Measurements from ENCODE around the gene SLC39A6. TPM values are rescaled to one million over a fixed set of nuclear protein-coding genes. Genes with fewer than 3 reads are reported as not detected.
A peak's percentile ranks its signal among the peaks of the same experiment; 100 is the strongest.

The SLC39A6 gene
- polyA plus RNA-seq, 4 donors = 0.89 to 12.0 (median 5.6) TPM

GRCh38 chr18:36167692-36168218 is 38.6 kb upstream of the SLC39A6 start:
- Histone ChIP-seq H3K27me3 (ENCODE audit: control insufficient read depth in 3 of 3, insufficient read depth in 3 of 3, low read length in 3 of 3) (no peaks in the 10 kb centered on the region), H3K36me3 (ENCODE audit: control insufficient read depth in 3 of 3, insufficient read depth in 2 of 3, low read depth in 1 of 3, low read length in 3 of 3) (peaks cover 16 to 53% (median 18%) of the 10 kb centered on the region in 3 donors), H3K9me3 (ENCODE audit: control insufficient read depth in 2 of 2, insufficient read depth in 1 of 2, low read depth in 1 of 2, low read length in 1 of 2) (no peaks in the 10 kb centered on the region), H3K4me3 (ENCODE audit: low read depth in 1 of 3, low read length in 3 of 3) (no peak overlapping the region), H3K4me1 (ENCODE audit: control insufficient read depth in 3 of 3, insufficient read depth in 2 of 3, low read depth in 1 of 3, low read length in 2 of 3) (no peaks in the 10 kb centered on the region), H3K27ac (ENCODE audit: low read depth in 1 of 3, low read length in 2 of 3) (no peak overlapping the region)
- 94 to 98% (median 97%) methylated on average over 3 of the region's 3 CpGs for WGBS, 3 donors
- FAIRE-seq (no peak), DNase-seq (no peak)

DNA sequence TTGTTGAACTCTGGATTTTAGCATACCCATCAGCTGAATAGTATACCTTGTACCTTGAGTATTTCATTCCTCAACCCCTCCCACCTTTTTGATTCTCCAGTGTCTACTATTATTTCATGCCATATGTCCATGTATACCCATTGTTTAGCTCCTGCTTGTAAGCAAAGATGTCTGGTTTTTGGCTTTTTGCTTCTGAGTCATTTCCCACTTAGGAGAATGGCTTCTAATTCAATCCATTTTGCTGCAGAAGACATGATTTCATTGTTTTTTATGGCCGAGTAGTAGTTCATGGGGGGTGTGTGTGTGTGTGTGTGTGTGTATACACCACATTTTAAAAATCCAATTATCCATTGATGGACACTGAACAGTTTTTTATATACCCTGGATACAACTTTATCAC is 33.8 kb upstream of the SLC39A6 start:
- no peaks in the 10 kb centered on the region for H3K4me1 ChIP-seq (ENCODE audit: control insufficient read depth in 3 of 3, insufficient read depth in 2 of 3, low read depth in 1 of 3, low read length in 2 of 3)
- 89 to 100% (median 95%) methylated on average over 1 of the region's 1 CpG for WGBS, 3 donors
- no peak overlapping the region for H3K4me3 ChIP-seq (ENCODE audit: low read depth in 1 of 3, low read length in 3 of 3)
- H3K27me3 ChIP-seq (ENCODE audit: control insufficient read depth in 3 of 3, insufficient read depth in 3 of 3, low read length in 3 of 3) = no peaks in the 10 kb centered on the region
- no peak overlapping the region for H3K27ac ChIP-seq (ENCODE audit: low read depth in 1 of 3, low read length in 2 of 3)
- DNase-seq = no peak
- H3K9me3 ChIP-seq (ENCODE audit: control insufficient read depth in 2 of 2, insufficient read depth in 1 of 2, low read depth in 1 of 2, low read length in 1 of 2) = no peaks in the 10 kb centered on the region
- peaks cover 11 to 26% (median 12%) of the 10 kb centered on the region in 3 donors for H3K36me3 ChIP-seq (ENCODE audit: control insufficient read depth in 3 of 3, insufficient read depth in 2 of 3, low read depth in 1 of 3, low read length in 3 of 3)
- no peak for FAIRE-seq

- Histone ChIP-seq H3K27ac (ENCODE audit: low read depth in 1 of 3, low read length in 2 of 3) (no peak overlapping the region), H3K36me3 (ENCODE audit: control insufficient read depth in 3 of 3, insufficient read depth in 2 of 3, low read depth in 1 of 3, low read length in 3 of 3) (peaks cover 9 to 16% (median 15%) of the 10 kb centered on the region in 3 donors), H3K4me1 (ENCODE audit: control insufficient read depth in 3 of 3, insufficient read depth in 2 of 3, low read depth in 1 of 3, low read length in 2 of 3) (peaks cover 0 to 3% (median 0%) of the 10 kb centered on the region in 3 donors), H3K9me3 (ENCODE audit: control insufficient read depth in 2 of 2, insufficient read depth in 1 of 2, low read depth in 1 of 2, low read length in 1 of 2) (no peaks in the 10 kb centered on the region), H3K27me3 (ENCODE audit: control insufficient read depth in 3 of 3, insufficient read depth in 3 of 3, low read length in 3 of 3) (no peaks in the 10 kb centered on the region), H3K4me3 (ENCODE audit: low read depth in 1 of 3, low read length in 3 of 3) (no peak overlapping the region)
- no peak for FAIRE-seq
- no peak for DNase-seq
- 83 to 87% (median 84%) methylated on average over 4 of the region's 4 CpGs for WGBS, 3 donors
Observed at GRCh38 chr18:36160959-36161371, 31.8 kb upstream of the SLC39A6 start.

GRCh38 chr18:36158266-36158867 is 29.2 kb upstream of the SLC39A6 start:
- Histone ChIP-seq H3K27ac (ENCODE audit: low read depth in 1 of 3, low read length in 2 of 3) (no peak overlapping the region), H3K9me3 (ENCODE audit: control insufficient read depth in 2 of 2, insufficient read depth in 1 of 2, low read depth in 1 of 2, low read length in 1 of 2) (no peaks in the 10 kb centered on the region), H3K4me1 (ENCODE audit: control insufficient read depth in 3 of 3, insufficient read depth in 2 of 3, low read depth in 1 of 3, low read length in 2 of 3) (peaks cover 0 to 3% (median 0%) of the 10 kb centered on the region in 3 donors), H3K4me3 (ENCODE audit: low read depth in 1 of 3, low read length in 3 of 3) (no peak overlapping the region), H3K36me3 (ENCODE audit: control insufficient read depth in 3 of 3, insufficient read depth in 2 of 3, low read depth in 1 of 3, low read length in 3 of 3) (peaks cover 4 to 16% (median 13%) of the 10 kb centered on the region in 3 donors), H3K27me3 (ENCODE audit: control insufficient read depth in 3 of 3, insufficient read depth in 3 of 3, low read length in 3 of 3) (no peaks in the 10 kb centered on the region)
- no peak for FAIRE-seq
- WGBS, 3 donors = 83 to 92% (median 89%) methylated on average over 5 of the region's 5 CpGs
- no peak for DNase-seq

GRCh38 chr18:36157441-36157840 is 28.3 kb upstream of the SLC39A6 start:
- Histone ChIP-seq H3K36me3 (ENCODE audit: control insufficient read depth in 3 of 3, insufficient read depth in 2 of 3, low read depth in 1 of 3, low read length in 3 of 3) (peaks cover 5 to 19% (median 12%) of the 10 kb centered on the region in 3 donors), H3K4me1 (ENCODE audit: control insufficient read depth in 3 of 3, insufficient read depth in 2 of 3, low read depth in 1 of 3, low read length in 2 of 3) (peaks cover 0 to 10% (median 0%) of the 10 kb centered on the region in 3 donors), H3K27me3 (ENCODE audit: control insufficient read depth in 3 of 3, insufficient read depth in 3 of 3, low read length in 3 of 3) (no peaks in the 10 kb centered on the region), H3K27ac (ENCODE audit: low read depth in 1 of 3, low read length in 2 of 3) (no peak overlapping the region), H3K4me3 (ENCODE audit: low read depth in 1 of 3, low read length in 3 of 3) (no peak overlapping the region), H3K9me3 (ENCODE audit: control insufficient read depth in 2 of 2, insufficient read depth in 1 of 2, low read depth in 1 of 2, low read length in 1 of 2) (no peaks in the 10 kb centered on the region)
- FAIRE-seq (no peak), DNase-seq (no peak)

DNA sequence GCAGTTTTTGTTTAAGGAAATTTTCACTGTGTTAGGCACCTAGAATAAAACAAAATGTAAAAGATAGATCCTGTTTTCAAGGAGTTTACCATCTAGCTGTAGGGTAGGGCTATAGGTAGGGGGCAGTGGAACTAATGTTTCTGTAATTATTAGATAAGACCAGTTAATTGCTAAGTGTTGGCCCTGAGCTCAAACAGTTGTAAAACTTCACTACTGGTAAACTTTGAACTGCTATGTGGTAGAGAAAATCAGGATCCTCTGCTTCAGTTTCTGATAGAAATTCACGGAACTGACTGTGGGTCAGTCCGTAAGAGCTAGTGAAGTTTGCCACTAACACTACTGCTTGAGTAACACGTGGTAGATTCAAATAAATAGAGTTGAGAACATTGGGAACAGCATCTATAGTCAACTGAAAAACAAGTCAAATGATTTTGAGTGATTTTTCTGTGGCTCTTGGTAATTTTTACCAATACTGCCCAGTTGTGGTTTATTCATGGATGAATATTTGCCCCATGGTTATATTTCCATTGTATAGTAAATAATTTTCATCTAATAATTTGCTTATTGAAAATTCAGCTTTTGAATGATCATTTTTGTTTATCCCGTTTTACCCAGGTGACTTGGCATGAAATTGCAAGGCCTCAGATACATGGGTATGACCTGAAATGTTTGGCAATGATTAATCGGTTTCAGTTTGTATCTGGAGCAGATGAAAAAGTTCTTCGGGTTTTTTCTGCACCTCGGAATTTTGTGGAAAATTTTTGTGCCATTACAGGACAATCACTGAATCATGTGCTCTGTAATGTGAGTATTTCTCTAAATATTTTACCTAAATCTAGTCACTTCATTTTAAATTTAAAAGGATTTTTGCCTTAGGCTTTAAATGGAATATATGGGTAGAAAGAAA is 27.0 kb upstream of the SLC39A6 start:
- no peaks in the 10 kb centered on the region for H3K9me3 ChIP-seq (ENCODE audit: control insufficient read depth in 2 of 2, insufficient read depth in 1 of 2, low read depth in 1 of 2, low read length in 1 of 2)
- H3K27ac ChIP-seq (ENCODE audit: low read depth in 1 of 3, low read length in 2 of 3) = peak overlapping the region in 1 of 3 donors; percentile 70
- FAIRE-seq (no peak), DNase-seq (peak; percentile 61 to 84)
- peaks cover 4 to 26% (median 10%) of the 10 kb centered on the region in 3 donors for H3K36me3 ChIP-seq (ENCODE audit: control insufficient read depth in 3 of 3, insufficient read depth in 2 of 3, low read depth in 1 of 3, low read length in 3 of 3)
- no peak overlapping the region for H3K4me3 ChIP-seq (ENCODE audit: low read depth in 1 of 3, low read length in 3 of 3)
- WGBS, 3 donors = 27 to 70% (median 52%) methylated on average over 7 of the region's 7 CpGs
- no peaks in the 10 kb centered on the region for H3K27me3 ChIP-seq (ENCODE audit: control insufficient read depth in 3 of 3, insufficient read depth in 3 of 3, low read length in 3 of 3)
- peaks cover 0 to 13% (median 0%) of the 10 kb centered on the region in 3 donors for H3K4me1 ChIP-seq (ENCODE audit: control insufficient read depth in 3 of 3, insufficient read depth in 2 of 3, low read depth in 1 of 3, low read length in 2 of 3)

DNA sequence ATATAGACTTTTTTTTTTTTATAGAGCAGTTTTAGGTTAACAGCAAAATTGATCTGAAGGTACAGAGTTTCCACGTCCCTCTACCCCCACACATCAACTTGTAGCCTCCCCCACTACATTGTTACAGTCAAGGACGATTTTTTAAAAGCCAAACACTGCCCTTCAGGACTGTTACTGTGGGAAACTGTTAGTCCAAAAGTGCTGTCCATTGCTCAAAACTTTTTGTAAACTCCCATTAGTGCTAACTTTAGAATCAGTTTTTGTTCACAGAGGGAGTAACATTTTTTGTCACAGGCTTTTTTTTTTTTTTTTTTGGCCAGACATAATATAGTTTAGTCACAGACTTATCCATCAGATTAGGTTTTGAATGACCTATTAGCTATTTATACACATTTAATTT is 24.6 kb upstream of the SLC39A6 start:
- peaks cover 0 to 13% (median 0%) of the 10 kb centered on the region in 3 donors for H3K4me1 ChIP-seq (ENCODE audit: control insufficient read depth in 3 of 3, insufficient read depth in 2 of 3, low read depth in 1 of 3, low read length in 2 of 3)
- WGBS, 3 donors = 20 to 64% (median 52%) methylated on average over 2 of the region's 2 CpGs
- no peak for DNase-seq
- H3K27ac ChIP-seq (ENCODE audit: low read depth in 1 of 3, low read length in 2 of 3) = peak overlapping the region in 1 of 3 donors; percentile 57
- no peak overlapping the region for H3K4me3 ChIP-seq (ENCODE audit: low read depth in 1 of 3, low read length in 3 of 3)
- no peak for FAIRE-seq
- peaks cover 4 to 25% (median 8%) of the 10 kb centered on the region in 3 donors for H3K36me3 ChIP-seq (ENCODE audit: control insufficient read depth in 3 of 3, insufficient read depth in 2 of 3, low read depth in 1 of 3, low read length in 3 of 3)
- no peaks in the 10 kb centered on the region for H3K9me3 ChIP-seq (ENCODE audit: control insufficient read depth in 2 of 2, insufficient read depth in 1 of 2, low read depth in 1 of 2, low read length in 1 of 2)
- no peaks in the 10 kb centered on the region for H3K27me3 ChIP-seq (ENCODE audit: control insufficient read depth in 3 of 3, insufficient read depth in 3 of 3, low read length in 3 of 3)

DNA sequence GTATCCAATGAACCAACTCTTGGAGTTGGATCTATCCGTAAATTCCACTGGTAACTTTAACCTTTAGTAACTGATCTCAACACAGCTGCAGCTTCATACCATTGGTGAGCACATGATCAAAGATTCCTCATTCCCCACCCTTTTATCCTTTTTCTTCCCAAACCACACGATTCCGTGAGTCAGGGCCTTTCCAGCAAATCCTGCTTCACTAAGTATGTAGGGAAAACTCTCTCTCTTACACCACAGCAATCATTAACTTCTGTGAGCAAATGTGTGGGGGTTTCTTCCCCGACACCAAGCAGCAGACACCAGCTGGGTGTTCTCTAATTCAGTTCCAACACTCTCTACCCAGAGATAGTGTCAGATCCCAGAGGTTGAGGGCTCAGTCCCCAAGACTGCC is 24.1 kb upstream of the SLC39A6 start:
- Histone ChIP-seq H3K9me3 (ENCODE audit: control insufficient read depth in 2 of 2, insufficient read depth in 1 of 2, low read depth in 1 of 2, low read length in 1 of 2) (no peaks in the 10 kb centered on the region), H3K4me1 (ENCODE audit: control insufficient read depth in 3 of 3, insufficient read depth in 2 of 3, low read depth in 1 of 3, low read length in 2 of 3) (peaks cover 0 to 13% (median 0%) of the 10 kb centered on the region in 3 donors), H3K36me3 (ENCODE audit: control insufficient read depth in 3 of 3, insufficient read depth in 2 of 3, low read depth in 1 of 3, low read length in 3 of 3) (peaks cover 4 to 31% (median 11%) of the 10 kb centered on the region in 3 donors), H3K27ac (ENCODE audit: low read depth in 1 of 3, low read length in 2 of 3) (peak overlapping the region in 2 of 3 donors; percentile 32 to 57), H3K27me3 (ENCODE audit: control insufficient read depth in 3 of 3, insufficient read depth in 3 of 3, low read length in 3 of 3) (no peaks in the 10 kb centered on the region), H3K4me3 (ENCODE audit: low read depth in 1 of 3, low read length in 3 of 3) (no peak overlapping the region)
- peak in 1 of 2 donors; percentile 48 for DNase-seq
- FAIRE-seq = no peak
- WGBS, 3 donors = 36 to 64% (median 53%) methylated on average over 4 of the region's 4 CpGs

Measured in small intestine (tissue), 7 donors.